Activated naive CD8-positive, alpha-beta T cell treated with anti-CD3 and anti-CD28 coated beads, Interleukin-2, amount 50 U/mL, for 16 hours (primary cell): ENCODE measurements around the gene ZNF827.

Experiments used
- DNase-seq: peaks from one replicate; pipeline ENCODE4 v3.0.0-alpha.2; 2020; ENCODE audit warnings: low read depth, low spot score

The ZNF827 gene

DNA sequence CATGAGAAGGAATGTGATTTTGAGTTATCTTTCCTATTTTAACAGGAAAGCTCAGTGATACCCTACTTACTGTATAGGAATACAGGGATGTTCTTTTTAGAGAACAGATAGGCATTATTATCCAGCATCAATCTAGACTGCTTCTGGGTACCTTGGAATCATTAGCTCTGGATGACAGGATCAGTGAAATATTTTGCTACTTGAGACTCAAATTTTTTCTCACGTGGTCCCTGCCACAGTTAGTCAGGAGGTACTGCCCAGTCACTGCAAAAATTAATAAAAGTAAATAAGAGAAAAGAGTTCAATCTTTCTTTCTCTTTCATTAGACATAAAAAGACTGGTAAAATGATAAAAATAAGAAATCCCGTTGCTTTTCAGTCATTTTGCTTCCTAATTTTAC, 5.5 kb downstream of the ZNF827 start:
- no peak for DNase-seq

DNA sequence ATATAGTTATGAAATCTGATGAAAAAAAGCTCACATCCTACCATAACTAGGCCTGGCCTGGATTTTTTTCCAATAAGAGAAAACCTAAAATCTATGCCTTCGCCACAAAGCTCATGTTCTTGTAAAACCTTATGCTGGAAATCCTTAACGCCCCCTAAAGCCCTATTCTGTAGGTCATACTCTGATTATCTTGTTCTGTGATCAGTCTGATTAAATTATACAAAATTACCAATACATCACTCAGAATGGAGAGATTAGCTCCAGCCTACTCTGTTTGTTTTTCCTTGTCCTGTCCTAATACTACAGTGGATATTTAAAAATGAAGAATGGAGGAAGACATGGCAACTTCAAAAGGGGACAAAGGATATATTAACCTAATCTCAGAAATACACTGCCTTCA, 7.2 kb downstream of the ZNF827 start:
- no peak for DNase-seq

DNA sequence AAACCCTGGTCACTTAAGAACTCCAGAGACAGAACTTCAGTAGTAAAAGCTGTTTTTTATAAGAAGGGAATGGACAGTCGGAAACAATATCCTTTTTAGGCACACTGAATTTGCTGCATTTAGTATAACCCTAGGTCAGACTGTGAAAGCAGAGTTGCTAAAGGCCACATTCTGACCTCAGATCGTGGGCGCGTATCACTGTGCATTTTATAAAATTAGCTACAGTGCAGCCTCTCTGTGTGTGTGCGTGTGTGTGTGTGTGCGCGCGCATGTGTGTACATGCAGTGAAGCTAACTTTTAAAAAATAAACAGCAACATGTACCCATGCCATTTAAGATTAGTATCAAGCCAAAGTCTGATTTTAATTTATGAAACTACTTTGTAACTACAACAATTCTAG, 8.0 kb downstream of the ZNF827 start:
- DNase-seq, result no peak

DNA sequence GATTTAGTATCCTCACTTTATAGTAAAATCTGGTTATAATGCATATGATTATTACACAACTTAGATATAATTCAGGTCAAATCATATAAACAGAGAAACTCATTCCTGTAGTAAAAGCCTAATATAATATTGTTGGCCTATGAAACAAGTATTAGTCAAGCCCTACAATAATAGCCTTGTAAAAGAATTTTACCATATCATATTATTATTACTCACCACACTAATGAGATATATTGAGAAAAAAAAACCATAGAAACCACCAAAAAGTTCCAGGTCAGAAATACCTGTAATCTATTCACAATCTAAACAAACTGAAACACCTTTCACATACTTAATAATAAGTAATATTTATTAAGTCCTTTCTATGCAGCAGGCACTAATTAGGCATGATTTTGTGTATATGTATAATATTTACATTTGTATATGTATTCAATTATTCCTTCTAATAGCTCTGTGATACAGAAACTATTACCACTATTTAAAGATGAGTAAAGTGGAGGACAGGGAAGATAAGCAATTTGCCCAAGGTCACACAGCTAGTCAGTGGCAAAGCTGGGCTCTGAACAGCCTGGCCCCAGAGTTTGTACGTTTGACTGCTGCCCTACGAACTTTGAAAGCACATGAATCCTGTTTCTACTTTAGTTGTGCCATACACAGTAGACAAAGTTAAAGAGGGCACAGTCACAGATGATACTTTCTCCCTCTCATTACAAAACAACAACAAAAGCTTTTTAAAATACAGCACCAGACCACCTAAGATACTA, 9.0 kb downstream of the ZNF827 start:
- no peak for DNase-seq

DNA sequence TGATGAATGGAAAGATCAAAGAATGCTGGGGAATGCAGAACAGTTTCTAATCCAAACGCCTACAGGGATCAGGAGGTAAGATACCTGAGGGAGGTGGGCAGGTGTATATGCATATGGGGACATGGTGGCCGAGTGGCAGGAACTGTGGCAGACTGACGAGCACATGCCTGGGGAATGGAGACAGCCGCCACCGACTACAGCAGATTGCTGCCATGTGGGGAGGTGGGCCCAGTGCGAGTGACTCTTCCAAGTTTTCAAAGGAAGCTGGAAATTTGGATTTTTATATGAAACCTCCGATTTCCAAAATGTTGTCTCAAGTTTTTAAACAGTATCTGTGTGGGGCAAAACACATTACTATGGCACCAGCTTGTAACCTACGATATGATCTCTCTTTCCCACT, 9.9 kb downstream of the ZNF827 start:
- no peak for DNase-seq

DNA sequence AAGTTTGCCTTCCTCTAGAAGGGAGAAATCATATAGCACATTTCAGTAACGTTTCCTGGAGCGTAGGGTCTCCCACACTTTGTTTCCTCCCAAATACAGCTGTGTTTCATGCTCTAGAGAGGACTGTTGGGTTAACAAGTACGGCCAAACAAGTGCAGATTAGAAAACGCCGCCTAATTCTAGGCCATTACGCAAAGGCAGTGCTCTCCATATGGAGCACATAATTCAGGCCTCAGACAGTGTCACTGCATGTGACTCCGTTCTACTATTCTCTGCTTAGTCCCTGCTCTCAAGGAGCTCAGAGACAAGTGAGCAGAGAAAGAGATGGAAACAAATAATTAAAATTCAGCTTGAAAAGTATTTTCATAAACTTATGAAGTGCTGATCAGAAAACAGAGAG, 11.6 kb downstream of the ZNF827 start:
- DNase-seq, result no peak

DNA sequence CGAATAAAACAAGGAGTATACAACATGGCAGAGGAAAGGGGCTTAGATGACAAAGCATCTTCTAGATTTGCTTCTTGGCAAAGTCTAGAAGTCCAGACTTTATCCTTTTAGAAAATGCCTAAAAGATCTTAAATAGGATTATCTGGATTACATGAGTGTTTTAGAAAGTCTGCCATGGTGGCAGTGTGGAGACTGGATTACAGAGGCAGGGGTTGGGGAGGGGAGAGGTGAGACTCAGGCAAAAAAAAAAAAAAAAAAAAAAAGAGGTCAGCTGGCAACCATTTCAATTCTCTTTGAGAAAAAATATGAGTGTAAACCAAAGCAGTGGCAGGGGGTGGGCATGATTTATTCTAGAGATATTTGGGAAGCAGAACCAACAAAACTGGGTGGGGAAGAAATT, 17.4 kb downstream of the ZNF827 start:
- no peak for DNase-seq

DNA sequence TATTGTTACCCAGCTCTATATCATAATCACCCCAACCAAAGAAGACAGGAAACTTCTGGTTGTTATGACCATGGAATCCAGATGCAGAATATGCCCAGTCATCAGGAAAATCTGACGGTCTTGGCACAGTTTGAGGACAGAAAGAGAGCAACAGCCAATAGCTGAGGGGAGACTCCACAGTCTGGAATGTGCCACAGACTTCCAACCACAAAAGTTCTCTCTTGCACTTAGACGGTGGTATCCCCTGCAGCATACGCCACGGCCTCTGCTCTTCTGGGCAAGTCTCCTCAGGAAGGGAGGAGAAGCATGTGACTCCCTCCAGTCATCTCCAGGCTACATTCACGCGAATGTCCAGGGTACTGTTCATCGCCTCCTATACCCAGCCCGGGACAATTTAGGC, 18.4 kb downstream of the ZNF827 start:
- DNase-seq, result no peak

DNA sequence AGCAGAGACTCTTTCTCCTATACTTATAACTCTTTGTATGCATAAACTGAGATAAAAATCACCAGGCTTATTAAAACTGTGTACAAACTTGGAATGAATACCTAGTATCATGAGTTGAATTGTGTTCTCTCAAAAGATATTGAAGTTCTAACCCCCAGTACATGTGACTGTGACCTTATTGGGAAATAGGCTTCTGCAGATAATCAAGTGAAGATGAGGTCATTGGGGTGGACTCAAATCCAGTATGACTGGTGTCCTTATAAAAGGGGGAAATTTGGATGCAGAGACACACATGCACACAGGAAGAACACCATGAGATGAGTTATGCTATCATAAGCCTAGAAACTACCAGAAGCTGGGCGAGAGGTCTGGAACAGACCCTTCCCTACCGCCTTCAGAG, 26.2 kb downstream of the ZNF827 start:
- no peak for DNase-seq

DNA sequence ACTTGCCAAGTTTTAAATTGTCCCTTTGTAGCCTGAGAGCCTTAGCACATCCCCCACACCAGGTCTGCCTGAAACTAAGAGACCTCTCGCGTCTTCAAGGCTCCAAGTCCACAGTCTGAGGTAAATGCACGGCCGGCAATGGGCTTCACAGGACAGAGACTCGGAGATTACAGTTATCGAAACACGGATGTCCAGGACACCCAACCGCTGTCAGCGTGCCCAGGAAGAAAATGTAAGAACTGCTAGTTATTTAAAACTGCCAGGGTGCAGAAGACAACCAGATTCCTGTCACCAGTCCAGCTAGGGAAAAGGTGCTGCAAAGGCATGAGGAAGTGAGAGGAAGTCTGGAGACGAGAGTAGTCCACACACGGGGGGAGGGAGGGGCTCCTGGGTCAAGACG, 28.9 kb downstream of the ZNF827 start:
- DNase-seq, result no peak

DNA sequence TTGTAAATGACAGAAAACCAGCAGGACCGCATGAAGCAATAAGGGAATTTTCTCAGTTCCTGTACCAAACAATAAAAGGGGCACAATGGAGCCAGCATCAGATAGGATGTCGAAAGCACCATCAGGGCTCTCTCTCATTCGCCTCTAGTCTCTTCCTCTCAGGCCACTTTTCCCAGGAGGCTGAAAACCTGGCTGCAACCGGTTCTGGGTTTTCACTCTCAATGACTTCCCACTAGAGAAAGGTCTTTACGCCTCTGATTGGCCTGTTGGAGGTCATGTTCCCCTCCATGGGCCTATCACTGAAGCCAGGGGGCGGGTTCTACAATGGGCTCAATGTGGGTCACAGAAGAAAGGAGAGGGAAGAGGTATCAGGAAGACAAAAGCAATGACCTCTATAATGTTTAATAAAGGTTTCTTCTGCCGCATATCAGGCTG, 29.3 kb downstream of the ZNF827 start:
- no peak for DNase-seq

DNA sequence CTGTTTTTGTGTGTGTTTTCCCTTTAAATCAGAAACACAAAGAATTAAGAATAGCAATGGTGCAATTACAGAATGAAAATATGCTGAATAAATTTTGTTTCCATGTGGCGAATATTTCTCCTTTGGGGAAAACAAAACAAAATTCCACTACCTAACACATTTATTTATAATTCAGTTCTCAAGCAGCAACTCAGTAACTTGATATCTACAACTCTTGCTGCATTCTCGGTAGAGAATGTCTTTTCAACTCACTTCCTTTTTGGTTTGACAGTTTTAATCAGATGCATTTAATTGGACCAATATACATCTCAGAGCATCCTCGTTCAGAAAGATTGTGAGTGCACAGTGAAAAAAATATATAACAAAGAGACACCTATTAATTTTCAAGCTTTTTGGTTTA, 30.8 kb downstream of the ZNF827 start:
- no peak for DNase-seq

DNA sequence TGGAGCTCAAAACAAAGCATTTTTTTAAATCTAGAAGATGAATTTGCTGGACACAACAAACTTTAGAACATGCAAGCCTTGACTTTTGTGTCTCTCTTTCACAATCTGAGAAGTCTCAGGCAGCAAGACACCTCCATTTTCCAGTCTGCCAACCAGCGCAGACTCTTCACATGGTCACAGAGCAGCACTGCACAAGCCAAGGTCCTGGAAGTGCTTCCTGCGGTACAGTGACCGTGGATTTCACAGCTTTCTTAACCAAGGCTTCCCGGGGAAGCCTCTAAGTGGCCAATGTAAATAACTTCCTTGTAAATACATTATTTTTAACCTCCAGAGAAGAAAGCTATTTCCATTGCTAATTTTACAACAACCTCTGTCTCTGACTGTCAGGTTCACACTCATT, 31.2 kb downstream of the ZNF827 start:
- no peak for DNase-seq

DNA sequence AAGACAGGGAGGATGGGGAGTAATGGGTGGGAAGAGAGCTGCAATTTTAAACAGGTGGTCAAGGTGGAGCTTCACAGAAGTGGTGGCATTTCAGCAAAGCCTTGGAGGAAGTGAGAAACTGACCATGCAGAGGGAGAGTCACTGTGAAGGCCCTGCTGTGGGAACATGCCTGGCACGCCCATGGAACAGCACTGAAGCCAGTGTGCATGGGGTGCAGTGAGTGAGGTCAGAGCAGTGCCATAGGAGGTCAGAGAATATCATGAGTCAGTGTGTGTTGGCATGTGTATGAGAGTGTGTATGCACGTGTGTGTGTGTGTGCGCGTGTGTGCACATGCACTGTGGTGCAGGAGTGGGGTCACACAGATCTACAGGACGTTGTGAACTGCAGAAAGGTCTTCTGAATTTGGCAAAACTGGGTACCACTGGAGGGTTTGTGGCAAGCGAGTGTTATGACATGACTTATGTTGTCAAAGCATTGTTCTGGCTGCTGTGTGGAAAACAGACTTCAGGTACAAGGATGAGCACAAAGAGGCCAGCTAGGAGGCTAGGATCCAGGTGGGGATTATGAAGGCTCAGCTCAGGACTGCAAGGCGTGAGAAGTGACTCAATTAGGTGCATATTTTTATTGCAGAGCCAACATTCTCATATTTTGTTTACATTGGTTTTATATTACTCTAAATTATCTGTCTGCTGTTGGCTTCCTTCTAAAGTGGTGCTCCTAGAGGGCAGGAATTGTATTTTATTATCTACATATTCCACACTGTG, 34.0 kb downstream of the ZNF827 start:
- DNase-seq, result no peak

DNA sequence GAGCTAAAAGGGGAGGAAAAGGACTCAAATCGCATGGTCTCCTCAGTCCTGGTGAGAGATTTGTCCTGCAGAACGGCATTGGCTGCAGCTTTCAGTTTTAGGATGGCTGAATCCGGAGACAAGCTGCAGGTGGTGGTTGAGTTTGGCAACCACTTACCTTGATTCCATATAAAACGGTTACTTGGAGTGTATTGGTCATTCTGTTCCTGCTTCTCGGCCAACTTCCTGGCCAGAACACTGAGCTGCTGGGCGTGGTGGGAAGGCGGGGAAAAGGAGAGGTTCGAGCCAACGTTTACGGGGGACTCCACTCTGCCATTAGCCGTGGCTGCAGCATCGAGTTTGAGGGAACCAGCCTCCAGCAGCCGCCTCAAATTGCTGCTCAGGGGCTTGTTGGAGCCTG, 36.1 kb downstream of the ZNF827 start:
- no peak for DNase-seq

DNA sequence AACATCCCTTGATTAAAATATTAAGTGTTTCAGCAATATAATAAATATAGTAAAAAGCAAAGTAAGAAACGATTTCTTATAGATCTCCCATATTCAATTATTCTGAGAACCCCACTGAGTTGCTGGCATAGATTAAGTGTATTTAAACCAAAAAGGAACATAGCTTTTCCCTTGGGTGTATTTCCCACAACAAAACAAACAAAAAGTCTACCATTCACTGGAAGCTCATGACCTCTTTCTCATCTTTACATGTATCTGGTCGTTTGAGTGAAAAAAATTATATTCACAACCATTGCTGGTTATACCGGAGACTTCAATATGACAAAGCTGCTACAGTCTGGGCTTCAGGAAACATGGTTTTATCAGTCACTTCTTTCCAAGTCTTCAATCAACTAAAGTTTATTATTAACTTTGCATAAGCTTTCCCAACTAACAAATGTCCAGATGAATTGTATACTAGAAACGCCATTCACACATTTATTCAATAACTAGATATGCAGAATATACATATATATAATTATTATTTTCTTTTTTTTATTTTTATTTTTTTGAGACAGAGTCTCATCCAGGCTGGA, 38.6 kb downstream of the ZNF827 start:
- DNase-seq, result no peak

DNA sequence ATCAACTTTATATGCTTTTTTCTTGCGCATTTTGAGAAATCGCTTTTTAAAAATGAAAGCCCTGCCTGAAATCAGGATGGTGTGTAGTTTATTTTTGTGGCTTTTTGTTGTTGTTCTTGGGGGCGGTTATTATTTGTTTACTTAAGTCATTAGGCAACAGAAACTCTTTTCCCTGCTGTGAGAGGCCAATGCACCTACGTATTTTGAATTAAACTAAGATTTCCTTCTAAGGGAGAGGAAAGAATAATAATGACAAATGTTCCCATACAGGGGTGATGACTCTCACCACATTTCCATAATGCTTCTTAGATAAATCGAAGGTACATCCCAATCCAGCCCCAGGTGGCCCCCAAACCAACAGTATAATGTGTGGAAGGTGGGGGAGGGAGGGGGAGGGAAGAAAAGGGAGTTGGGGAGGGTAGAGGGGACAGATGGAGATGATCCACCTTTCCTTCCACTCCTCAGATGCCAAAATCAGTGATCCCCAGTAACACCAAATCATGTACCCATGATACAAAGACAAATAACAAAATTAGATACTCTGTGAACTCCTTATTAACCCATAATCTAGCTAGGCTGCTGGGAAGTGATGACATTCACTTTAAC, 39.6 kb downstream of the ZNF827 start:
- DNase-seq, result no peak

DNA sequence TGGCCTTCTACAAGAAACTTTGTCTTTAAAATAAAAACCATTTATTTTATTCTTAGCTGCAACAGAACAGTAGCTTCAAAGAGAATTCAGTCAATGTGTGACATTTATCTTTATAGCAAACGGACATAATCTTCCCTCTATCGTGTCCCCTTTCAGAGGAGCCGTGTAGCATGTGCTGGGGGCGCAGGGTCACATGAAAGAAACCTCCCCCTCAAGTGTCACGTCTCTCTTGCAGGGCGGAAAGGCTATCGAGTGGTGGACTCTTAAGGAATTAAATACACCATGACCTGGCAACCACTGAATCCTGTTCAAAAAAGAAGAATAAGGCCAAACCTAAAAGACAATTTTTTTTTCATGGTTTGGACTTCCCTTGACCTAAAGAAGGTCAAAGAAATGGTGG, 40.2 kb downstream of the ZNF827 start:
- DNase-seq, result no peak

DNA sequence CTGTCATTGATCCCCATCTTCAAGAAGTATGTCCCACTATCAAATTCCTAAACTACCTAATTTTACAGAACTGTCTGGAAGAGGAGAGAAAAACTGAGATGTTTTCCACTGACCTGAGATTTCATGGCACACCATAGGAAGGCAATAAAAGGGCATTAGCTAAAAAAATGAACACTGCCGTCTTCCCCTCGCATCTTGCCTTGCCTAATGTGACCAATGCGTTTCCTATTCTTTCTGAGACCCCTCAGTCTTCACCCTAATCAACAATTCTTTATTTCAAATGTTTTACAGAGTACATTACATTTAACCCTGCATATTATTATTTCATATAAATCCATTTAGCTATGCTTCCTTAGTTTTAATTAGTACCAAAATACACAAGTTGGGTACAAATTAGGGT, 43.6 kb downstream of the ZNF827 start:
- no peak for DNase-seq

DNA sequence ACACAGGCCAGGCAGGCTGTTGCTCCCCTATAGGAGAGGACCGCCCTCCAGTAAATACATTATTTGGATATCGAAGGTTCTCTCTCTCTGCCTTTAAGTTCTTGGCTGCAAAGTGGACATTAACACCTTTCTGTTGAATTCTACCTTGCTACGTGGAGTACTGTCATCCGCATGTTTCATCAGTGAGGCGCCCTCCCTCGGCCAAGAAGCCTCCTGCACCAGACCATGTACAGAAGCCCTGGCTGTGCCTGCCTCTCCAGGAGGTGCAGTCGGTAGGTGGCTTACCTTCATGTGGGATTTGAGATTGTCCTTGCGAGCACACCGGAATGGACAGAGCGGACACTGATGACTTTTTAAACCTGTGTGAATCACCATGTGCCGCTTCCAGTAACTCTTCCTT, 46.7 kb downstream of the ZNF827 start:
- no peak for DNase-seq

DNA sequence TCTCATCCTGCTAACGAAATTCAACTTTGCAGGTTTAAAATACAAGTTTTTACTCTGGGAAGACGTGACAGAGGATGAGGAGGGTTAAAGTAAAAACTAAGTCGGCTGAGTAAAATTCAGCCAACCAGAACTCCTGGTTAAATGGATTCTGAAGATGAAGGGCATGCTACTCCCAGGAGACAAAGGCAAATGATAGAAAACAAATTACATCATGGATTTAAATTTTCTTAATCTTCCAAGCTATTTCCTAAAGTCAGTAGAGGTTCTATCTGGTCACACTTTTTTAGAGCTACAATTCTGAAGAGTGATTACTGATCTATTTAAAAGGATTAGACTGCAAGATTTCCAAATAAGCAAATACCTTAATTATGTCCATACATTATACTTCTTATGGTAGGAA, 47.9 kb downstream of the ZNF827 start:
- DNase-seq, result no peak

DNA sequence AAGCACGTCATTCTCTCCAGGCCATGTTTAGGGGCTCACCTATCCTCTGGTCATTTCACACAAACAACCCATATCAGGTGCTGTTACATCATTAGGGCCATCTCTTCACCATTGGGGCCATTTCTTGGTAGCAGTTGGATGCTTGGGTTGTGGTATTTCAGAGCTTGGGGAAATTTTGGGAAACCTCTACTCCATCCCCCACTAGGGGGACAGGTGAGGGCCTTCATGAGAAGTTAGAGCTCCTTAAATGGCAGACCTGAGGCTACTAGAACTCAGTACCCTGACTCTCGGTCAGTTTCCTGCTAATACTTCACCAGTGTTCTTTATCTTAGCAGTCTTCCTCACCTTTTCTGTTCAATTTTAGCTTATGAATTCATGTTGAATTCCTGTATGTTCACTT, 50.2 kb downstream of the ZNF827 start:
- DNase-seq, result no peak
